Measurements from ENCODE around the gene RBM47.

RBM47 gene

GRCh38 chr4:40585201-40585799 is 44.4 kb downstream of the RBM47 start:
- TF ChIP-seq CTCF (conservative IDR thresholded peaks at IDR 0.05; ENCODE audit: low read depth, low read length): no peak
- H3K27me3 ChIP-seq (ENCODE audit: insufficient read depth, low read depth): no peaks in the 10 kb centered on the region
- no peaks in the 10 kb centered on the region for H4K20me1 ChIP-seq (ENCODE audit: insufficient read depth)
- H3K9ac ChIP-seq: no peak overlapping the region
- H2AFZ ChIP-seq (ENCODE audit: low read depth): no peak overlapping the region
- H3K79me2 ChIP-seq (ENCODE audit: insufficient read depth, low read depth): peaks cover 5% of the 10 kb centered on the region; the same call in 1 of the 2 replicates
- H3K27ac ChIP-seq: no peak overlapping the region
- H3K4me3 ChIP-seq (IDR thresholded peaks at IDR 0.05; ENCODE audit: insufficient read depth, low read depth, low read length): no peak overlapping the region
- H3K4me2 ChIP-seq: no peak overlapping the region
- H3K4me1 ChIP-seq (ENCODE audit: low read depth, poor library complexity, severe bottlenecking): peaks cover 30% of the 10 kb centered on the region
- H3K36me3 ChIP-seq (ENCODE audit: insufficient read depth): no peaks in the 10 kb centered on the region

- Histone ChIP-seq H3K4me1 (ENCODE audit: low read depth, poor library complexity, severe bottlenecking) (peaks cover 36% of the 10 kb centered on the region), H3K27ac (no peak overlapping the region), H3K79me2 (ENCODE audit: insufficient read depth, low read depth) (peaks cover 7% of the 10 kb centered on the region; the same call in 1 of the 2 replicates), H3K4me3 (IDR thresholded peaks at IDR 0.05; ENCODE audit: insufficient read depth, low read depth, low read length) (no peak overlapping the region), H2AFZ (ENCODE audit: low read depth) (no peak overlapping the region), H4K20me1 (ENCODE audit: insufficient read depth) (no peaks in the 10 kb centered on the region), H3K36me3 (ENCODE audit: insufficient read depth) (no peaks in the 10 kb centered on the region), H3K4me2 (no peak overlapping the region), H3K9ac (no peak overlapping the region), H3K27me3 (ENCODE audit: insufficient read depth, low read depth) (no peaks in the 10 kb centered on the region)
- TF ChIP-seq CTCF (conservative IDR thresholded peaks at IDR 0.05; ENCODE audit: low read depth, low read length): no peak
Measured at GRCh38 chr4:40584517-40585141, 45.0 kb downstream of the RBM47 start.

- no peak overlapping the region for H3K9ac ChIP-seq
- H3K27me3 ChIP-seq (ENCODE audit: insufficient read depth, low read depth): no peaks in the 10 kb centered on the region
- H3K36me3 ChIP-seq (ENCODE audit: insufficient read depth): no peaks in the 10 kb centered on the region
- H3K27ac ChIP-seq: no peak overlapping the region
- H2AFZ ChIP-seq (ENCODE audit: low read depth): no peak overlapping the region
- H3K4me1 ChIP-seq (ENCODE audit: low read depth, poor library complexity, severe bottlenecking): peaks cover 41% of the 10 kb centered on the region
- no peak overlapping the region for H3K4me2 ChIP-seq
- no peak for TF ChIP-seq CTCF (conservative IDR thresholded peaks at IDR 0.05; ENCODE audit: low read depth, low read length)
- no peaks in the 10 kb centered on the region for H4K20me1 ChIP-seq (ENCODE audit: insufficient read depth)
- H3K79me2 ChIP-seq (ENCODE audit: insufficient read depth, low read depth): peaks cover 7% of the 10 kb centered on the region; the same call in 1 of the 2 replicates
- H3K4me3 ChIP-seq (IDR thresholded peaks at IDR 0.05; ENCODE audit: insufficient read depth, low read depth, low read length): no peak overlapping the region
Measured at GRCh38 chr4:40583850-40584439, 45.7 kb downstream of the RBM47 start.

- no peak overlapping the region; the same call in 1 of the 2 replicates for H3K27ac ChIP-seq
- H3K4me3 ChIP-seq (IDR thresholded peaks at IDR 0.05; ENCODE audit: insufficient read depth, low read depth, low read length): no peak overlapping the region
- H3K4me2 ChIP-seq: no peak overlapping the region; the same call in 1 of the 2 replicates
- no peak overlapping the region for H3K9ac ChIP-seq
- peaks cover 56% of the 10 kb centered on the region for H3K4me1 ChIP-seq (ENCODE audit: low read depth, poor library complexity, severe bottlenecking)
- no peak for TF ChIP-seq CTCF (conservative IDR thresholded peaks at IDR 0.05; ENCODE audit: low read depth, low read length)
- H4K20me1 ChIP-seq (ENCODE audit: insufficient read depth): no peaks in the 10 kb centered on the region
- H3K79me2 ChIP-seq (ENCODE audit: insufficient read depth, low read depth): peaks cover 7% of the 10 kb centered on the region; the same call in 1 of the 2 replicates
- H2AFZ ChIP-seq (ENCODE audit: low read depth): no peak overlapping the region
- H3K36me3 ChIP-seq (ENCODE audit: insufficient read depth): no peaks in the 10 kb centered on the region
- H3K27me3 ChIP-seq (ENCODE audit: insufficient read depth, low read depth): no peaks in the 10 kb centered on the region
Measured at GRCh38 chr4:40582413-40582812, 47.3 kb downstream of the RBM47 start.
